Activated CD4-positive, CD25-positive, alpha-beta regulatory T cell treated with anti-CD3 and anti-CD28 coated beads, Interleukin-2, amount 50 U/mL, for 72 hours (primary cell): Measurements from ENCODE around the gene AMH.
"Not testable (repeated sequence)": the region's sequence is repeated elsewhere in the genome, so short reads cannot be mapped to it uniquely, and the experiment has no call there.

Experiments
- DNase-seq: peaks from one replicate; pipeline ENCODE4 v3.0.0; 2021

Gene AMH

DNA sequence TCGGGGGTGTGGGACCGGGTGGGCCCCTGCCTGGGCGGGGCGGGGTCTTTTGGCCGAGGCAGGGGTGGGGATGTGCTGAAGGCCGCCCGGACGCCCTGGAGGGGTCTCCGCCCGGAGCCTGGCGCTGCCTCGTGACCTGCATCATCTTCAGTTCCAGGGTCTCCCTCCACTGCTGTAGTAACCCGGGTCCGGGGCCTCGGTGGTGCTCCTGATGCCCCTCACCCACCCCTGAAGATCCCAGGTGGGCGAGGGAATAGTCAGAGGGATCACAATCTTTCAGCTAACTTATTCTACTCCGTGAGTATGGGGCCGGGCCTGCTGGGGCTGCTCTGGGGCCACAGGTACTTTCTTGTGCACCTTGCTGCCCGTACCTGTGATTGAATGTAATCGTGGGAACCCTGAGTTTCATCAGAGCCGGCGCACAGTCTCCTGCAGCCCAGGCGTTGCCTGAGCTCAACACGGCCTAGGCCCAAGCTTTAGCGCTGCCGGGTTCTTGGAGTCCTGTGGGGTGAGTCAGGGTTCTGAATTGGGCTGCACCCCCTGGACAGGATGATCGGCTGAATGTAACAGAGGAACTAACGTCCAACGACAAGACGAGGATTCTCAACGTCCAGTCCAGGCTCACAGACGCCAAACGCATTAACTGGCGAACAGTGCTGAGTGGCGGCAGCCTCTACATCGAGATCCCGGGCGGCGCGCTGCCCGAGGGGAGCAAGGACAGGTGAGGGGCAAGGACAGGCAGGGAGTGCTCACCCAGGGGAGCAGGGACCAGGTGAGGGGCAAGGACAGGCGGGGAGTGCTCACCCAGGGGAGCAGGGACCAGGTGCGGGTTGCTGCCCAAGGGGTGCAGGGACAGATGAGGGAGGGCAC, 22.3 kb downstream of the AMH start:
- no peak for DNase-seq

DNA sequence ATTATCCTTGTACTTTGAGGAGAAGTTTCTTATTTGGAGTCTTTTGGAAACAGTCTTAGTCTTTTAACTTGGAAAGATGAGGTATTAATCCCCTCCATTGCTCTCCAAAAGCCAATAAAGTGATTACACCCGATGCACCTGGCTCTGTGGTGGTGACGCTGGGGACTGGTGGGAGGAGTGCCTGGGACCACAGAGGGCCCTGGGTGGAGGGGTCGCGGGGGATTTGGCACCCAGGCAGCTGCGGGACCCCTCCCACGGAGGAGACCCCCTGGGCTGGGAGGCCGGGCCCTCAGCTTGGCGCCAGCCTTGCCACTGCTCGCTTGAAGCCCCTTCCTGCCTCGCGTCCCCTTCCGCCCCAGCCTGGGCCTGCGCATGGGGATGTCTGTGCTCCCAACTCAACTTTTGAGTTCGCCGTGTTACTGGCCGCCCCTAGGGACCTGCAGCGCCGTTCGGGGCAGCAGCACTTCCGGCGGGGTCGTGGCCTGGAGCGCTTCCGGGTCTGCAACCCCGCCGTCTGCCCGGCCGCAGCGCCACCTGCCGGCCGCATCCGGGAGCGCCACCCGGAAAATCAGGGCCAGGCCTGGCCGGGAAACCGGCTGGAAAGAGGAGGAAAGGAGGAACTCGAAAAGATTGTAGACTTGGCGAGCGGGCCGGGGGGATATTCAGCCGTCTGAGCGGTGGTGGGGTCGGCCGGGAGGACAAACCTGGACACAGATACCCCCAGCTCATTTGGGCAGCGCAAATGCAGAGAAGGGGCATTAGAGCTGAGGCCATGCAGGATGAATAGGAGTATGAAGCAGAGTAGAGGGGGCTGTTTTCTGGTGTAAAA, 24.4 kb downstream of the AMH start:
- peak; percentile 83 for DNase-seq

GRCh38 chr19:2274185-2274711, 25.1 kb downstream of the AMH start:
- no peak for DNase-seq

DNA sequence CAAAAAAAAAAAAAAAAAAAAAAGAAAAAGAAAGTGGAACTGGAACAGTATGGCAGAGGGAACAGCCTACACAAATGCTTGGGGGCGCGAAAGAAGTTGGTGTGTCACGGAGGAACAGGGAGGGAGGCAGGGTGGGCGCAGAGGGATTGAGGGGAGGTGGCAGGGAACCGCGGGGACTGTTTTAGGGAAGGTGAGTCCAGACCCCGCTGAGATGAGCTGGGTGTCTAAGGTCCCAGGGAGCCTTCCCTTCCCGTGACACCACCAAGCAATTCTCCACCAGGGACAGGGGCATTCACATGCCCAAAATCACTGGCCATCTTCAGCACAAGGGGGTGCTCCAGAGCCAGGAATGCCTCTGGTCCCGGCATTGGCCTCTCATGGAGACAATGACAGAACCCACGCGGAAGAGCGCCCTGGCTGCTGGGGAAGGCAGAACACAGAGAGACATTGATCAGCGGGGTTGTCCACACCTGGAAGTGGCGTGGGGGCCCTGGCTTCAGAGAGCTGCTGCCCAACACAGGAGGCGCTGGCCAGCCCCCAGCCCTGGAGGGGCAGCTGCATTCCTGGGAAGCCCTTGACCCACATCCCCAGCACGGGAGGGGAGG, 25.9 kb downstream of the AMH start:
- no peak for DNase-seq

GRCh38 chr19:2275588-2276428, 26.7 kb downstream of the AMH start:
- DNase-seq, result no peak

- no peak for DNase-seq
Observed at GRCh38 chr19:2276429-2276986, 27.4 kb downstream of the AMH start.

GRCh38 chr19:2277138-2277537, 28.0 kb downstream of the AMH start:
- DNase-seq, result no peak

- DNase-seq, result no peak
Observed at GRCh38 chr19:2278459-2279158, 29.5 kb downstream of the AMH start.

DNA sequence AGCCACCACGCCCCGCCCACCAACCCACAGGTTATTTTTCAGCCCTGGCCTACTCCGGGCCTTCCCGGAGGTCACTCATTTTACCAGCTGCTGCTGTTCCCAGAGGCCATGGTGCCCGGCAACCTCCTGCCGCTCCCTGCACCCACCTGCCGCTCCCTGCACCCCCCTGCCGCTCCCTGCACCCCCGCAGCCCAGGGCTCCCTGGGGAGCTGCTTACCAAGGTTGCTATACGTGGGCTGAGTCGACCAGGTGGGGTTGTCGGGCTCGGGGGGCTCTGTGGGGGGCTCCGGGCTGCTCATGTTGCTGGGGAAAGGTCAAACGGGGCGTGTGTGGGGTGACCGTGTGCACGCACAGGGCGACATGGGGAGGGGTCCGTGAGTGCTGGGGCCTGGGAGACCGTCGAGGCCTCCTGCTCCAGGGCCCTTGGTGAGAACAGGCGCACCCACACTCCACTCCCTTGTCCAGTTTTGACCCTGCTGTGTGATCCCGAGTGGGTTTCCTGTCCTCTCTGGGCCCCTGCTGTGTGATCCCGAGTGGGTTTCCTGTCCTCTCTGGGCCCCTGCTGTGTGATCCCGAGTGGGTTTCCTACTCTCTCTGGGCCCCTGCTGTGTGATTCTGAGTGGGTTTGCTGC, 31.6 kb downstream of the AMH start:
- no peak for DNase-seq

GRCh38 chr19:2281265-2282061, 32.3 kb downstream of the AMH start:
- DNase-seq, result not testable (repeated sequence)

- DNase-seq, result no peak
Observed at GRCh38 chr19:2282062-2282861, 33.1 kb downstream of the AMH start, which contains the start of gene PEAK3. Gene PEAK3 (minus strand): TSS chr19:2282175. CDS start chr19:2280931, 1,244 bp downstream.

DNA sequence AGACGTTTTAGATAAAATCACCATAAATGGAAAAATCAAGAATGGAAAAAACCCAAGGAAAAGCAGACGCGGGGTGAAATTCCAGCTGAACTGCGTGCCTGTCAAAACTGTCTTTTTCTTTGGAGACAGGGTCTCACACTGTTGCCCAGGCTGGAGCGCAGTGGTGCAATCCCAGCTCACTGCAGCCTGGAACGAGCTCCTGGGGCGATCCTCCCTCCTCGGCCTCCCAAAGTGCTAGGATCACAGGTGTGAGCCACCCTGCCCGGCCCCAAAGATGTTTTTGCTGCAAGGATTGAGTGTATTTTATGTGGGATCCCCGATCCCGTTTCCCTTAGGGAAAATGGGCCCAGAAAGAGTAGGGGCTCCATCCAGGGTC, 33.7 kb downstream of the AMH start:
- no peak for DNase-seq

- DNase-seq, result no peak
Observed at GRCh38 chr19:2283835-2284507, 34.8 kb downstream of the AMH start.

- no peak for DNase-seq
Observed at GRCh38 chr19:2286402-2287140, 37.4 kb downstream of the AMH start.

DNA sequence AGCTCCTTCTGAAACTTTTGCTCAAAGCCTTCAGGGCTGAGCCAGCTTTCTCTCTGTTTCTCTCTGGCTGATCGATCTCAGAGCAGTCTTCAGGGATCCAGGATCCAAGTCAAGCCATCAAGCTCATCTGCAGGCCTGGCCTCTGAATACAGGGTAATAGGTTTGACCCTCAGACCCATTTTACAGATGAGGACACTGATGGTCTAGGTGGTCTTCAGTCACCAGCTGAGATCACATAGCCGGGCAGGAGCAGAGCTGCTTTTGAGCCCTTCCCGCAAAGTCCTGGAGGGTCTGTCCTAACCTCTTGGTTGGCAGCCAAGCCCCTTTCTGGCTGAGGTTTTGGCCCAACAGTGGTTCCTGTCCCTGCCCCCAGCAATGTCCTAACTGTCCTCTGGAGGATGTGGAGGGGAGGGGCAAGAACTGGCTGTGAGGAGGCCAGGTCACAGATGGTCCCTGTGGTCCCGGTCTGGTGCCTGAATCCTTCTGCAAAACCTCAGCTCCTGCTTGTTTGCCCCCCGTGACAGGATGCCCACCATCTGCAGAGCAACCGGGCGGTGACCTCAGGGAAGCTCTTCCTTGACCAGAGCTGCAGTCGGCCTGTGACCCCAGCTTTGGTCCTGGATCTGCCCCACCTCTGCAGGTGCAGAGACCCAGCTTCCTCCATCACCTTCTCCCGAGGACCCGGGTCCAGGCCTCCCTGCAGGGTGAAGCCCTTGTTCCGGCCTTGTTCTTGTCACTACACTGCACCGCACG, 38.6 kb downstream of the AMH start:
- DNase-seq, result no peak

GRCh38 chr19:2288338-2288817, 39.3 kb downstream of the AMH start:
- no peak for DNase-seq
